Stimulated activated CD4-positive, alpha-beta T cell treated with anti-CD3 and anti-CD28 coated beads, Interleukin-4, amount 100 ng/mL, for 1 hour (primary cell): ENCODE measurements around the gene RAB25.

Experiments
- DNase-seq: peaks from one replicate; pipeline ENCODE4 v3.0.0-alpha.2; 2020

RAB25 gene

DNA sequence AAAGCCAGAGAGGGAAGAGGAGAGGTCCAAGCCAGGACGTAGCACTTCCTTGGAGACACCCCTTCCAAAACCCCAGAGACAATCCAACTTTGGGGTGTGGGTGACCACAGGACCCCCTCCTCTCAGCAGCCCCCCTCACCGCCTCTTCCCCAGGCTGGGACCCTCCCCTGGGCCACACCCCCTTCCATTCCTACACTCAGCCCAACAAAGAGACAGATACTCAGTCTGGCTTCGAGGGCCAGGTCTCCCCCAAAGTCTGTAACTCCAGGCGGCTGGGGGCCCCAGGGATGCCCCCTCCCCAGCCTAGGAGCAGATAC, 19.9 kb downstream of the RAB25 start:
- no peak for DNase-seq

- no peak for DNase-seq
Observed at GRCh38 chr1:156081180-156081916, 20.4 kb downstream of the RAB25 start.

DNA sequence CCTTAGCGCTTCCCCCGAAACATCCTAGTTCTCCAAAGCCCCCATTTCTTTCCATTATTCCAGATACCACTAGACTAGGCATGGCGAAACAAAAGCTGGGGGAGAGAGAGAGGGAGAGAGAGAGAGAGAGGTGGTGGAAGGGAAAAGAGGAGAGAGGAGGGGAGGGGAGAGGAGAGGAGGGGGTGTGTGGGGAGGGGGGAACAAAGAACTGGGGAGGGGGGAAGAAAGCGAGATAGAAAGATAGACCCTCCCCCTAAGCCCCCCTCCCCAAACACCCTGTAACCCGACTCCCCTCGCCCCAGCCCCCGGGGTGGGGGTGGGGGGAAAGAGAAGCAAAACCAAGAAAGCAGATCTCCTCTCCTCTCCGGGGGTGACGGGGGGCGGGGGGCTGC, 21.0 kb downstream of the RAB25 start:
- DNase-seq, result no peak

- DNase-seq, result peak; percentile 66
Observed at GRCh38 chr1:156082309-156083091, 21.5 kb downstream of the RAB25 start, which contains the start of gene MEX3A. TSS of gene MEX3A (minus strand) at chr1:156082465. CDS start at chr1:156081998, 467 bp downstream.

GRCh38 chr1:156083800-156084790, 23.1 kb downstream of the RAB25 start:
- DNase-seq, result no peak

DNA sequence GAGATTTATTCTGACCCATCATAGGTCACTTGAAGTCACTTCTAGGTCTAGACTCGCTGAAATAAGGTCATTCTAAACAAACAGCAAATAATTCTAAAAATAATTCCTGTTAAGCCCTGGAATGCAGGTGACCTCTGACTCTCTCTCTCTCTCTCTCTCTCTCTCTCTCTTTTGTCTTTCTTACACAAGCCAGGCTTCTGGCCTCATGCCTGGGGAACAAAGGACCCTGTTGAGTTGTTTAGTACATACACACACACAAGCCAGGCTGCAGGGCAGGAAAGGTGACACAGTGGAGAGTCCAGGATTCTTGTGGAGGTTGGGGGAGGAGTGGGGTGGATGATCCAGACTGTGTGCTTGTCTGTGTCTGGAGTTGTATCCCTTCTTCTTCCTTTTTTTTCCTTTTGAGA, 25.3 kb downstream of the RAB25 start:
- DNase-seq, result no peak

DNA sequence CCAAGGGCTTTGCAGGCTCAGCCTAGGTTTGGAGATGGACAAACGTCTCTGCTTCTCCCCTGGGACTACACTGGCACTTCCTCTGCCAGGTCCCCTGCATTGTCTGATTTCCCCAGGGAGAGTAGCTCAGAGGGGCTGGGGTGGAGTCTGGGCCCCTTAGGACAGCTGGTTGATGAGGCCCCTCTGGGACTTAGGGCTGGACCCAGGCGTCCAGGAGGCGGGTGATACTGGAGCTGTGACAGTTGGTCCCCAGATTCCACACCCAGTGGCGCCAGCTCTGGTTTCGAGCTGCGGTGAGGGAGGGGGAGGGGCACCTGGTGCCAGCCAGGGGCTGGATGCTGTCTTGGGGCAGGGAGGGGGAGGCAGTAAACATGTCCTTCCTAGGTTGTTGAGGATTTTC, 28.7 kb downstream of the RAB25 start:
- DNase-seq, result no peak

- no peak for DNase-seq
Observed at GRCh38 chr1:156090138-156090839, 29.3 kb downstream of the RAB25 start.

DNA sequence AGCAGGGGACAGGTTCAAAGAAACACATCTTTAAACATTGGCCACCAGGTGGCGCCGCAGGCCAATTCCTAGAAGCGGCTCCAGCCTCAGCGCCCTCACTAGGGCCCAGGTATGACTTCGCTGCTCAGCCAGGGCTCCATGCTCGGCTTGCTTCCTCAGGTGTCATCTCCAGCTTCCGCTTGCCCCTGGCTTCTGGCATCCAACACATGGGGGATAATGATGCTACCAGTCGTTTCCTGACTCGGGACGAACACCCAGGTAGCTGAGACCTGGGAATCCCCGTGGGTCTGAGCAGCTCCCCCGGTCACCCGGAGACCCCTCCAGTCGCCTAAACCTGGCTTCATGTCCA, 29.9 kb downstream of the RAB25 start:
- peak; percentile 91 for DNase-seq

DNA sequence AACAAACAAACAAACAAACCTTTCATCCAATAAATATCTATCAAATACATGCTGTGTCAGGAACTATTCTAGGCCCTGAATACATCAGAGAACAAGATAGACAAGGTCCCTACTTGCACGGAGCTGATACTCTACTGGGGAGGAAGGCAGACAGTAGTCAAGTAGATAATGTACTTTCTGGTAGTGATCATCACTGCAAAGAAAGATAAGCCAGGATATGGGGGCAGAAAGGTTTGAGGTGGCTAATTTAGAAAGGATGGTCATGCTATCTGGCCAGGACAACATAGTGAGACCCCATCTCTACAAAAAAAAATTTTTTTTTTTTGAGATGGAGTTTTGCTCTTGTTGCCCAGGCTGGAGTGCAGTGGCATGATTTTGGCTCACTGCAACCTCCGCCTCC, 30.6 kb downstream of the RAB25 start:
- DNase-seq, result no peak

DNA sequence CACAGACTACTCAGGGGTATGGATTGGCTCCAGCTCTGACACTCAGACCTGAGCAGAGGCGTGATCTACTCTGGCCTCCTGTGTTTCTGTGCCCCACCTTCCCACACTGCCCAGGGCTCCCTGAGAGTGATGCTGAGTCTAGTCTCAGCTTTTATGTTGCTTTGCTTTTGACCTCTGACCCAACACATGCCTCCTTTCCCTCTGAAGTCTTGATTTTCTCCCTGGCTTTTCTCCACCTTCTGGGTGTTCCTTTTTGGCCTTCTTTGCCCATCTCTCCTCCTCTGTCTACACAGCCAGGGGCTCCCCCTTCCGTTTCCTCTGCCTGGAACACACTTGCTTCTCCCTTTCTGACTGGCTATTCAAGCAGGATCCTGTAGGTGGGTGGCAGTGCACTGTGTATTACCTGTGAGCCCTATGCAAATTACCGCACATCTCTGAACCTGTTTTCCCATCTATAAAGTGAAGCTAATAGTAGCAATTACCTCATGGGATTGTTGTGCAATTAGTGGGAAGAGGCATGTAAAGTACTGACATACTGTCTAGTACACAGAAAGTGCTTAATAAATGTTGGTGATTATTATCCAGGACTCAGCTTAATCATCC, 35.0 kb downstream of the RAB25 start:
- no peak for DNase-seq

DNA sequence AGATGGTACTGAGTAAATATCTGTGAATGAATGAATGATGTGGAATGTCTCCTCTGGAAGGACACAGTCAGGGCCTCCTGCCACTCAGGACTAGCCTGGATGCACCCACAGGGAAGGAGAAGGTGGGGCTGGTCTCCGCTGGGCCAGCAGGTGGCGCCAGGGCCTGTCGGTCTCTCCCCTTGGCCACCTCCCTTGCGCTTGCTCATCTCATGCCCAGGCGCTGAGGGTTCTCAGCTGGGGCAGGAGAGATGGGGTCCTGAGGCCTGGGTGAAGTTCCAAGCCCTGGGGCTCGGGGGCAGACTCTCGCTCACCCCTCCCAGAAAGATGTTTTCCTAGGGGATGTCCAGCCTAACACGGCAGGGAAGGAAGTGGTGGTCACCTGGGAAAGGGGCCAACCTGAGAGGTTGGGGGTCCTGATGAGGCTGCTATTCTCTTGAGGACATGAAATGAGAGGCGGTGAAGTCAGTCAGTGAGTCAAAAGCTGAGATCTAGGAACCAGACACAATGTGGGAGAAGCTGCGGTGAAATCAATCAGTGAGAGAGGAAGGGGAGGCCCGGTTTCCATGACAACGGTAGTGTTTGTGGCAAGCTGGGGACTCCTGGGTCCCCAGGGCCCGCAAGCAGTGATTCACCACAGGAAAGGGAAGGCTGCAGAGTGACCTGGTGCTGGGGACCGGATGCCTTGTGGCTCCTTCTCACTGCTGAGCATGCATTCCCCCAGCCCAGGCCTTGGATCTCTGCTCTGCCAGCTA, 35.9 kb downstream of the RAB25 start:
- peak; percentile 86 for DNase-seq

DNA sequence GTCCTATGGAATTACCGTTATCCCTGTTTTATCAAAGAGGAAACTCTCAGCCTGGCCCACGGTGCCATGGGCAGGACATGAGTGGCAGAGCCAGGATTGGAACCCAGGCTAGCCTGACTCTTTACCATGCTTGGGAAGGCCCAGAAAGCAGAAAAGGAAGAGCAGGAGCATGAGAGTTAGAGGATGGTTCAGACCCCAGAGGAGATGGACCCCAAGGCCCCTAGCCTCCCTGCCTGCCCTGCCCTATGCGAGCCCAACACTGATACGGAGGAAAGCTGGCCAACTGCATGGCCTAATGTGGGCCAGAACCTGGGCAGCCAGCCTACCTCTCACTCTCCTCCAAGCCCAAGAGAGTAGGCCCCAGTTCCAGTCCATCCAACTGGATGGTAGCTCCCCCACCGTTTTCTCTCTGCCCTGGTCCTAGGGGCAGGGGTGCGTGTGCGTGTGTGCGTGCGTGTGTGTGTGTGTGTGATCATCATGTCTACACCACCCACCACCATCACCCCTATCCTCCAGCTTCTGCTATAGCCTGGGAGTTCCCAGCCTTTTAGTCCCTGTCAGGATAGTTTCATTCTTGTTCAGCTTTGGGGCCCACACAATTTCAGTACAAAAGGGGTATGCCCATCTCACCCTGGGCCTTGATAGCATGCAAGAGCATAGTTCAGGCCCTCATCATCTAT, 36.7 kb downstream of the RAB25 start:
- peak; percentile 54 for DNase-seq

DNA sequence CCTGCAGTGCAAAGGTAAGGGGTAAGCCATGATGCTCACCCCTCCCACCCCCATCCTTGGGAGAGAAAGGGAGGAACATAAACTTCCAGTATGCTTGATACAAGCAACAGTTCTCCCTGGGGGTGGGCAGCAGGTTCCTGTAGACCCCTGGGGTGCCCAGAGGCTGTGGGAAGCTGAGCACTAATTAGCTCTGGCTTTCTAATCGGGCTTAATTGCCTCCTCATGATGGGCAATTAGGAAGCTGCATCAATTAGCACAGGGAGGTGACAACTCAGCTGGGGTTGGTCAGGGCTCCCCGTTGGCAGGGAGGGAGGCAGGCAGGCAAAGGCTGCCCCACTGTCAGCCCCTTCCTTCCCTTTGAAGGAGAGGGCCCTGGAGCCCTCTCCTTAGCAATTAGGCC, 37.8 kb downstream of the RAB25 start:
- DNase-seq, result no peak

DNA sequence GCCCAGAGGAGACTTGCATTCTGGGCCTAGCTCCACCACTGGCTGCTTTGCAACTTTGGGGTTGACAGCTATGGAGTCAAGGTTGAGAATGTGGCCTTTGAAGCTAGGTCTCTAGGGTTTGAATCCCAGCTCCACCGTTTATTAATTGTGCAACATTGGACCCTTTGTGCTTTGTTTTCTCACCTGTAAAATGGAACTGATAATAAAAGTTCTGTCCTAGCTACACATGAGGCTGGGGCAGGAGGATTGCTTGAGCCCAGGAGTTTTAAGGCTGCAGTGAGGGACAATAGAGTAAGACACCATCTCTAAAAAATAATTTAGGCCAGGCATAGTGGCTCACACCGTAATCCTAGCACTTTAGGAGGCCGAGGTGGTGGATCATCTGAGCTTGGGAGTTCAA, 38.3 kb downstream of the RAB25 start:
- DNase-seq, result no peak

- no peak for DNase-seq
Observed at GRCh38 chr1:156100205-156100995, 39.4 kb downstream of the RAB25 start.

DNA sequence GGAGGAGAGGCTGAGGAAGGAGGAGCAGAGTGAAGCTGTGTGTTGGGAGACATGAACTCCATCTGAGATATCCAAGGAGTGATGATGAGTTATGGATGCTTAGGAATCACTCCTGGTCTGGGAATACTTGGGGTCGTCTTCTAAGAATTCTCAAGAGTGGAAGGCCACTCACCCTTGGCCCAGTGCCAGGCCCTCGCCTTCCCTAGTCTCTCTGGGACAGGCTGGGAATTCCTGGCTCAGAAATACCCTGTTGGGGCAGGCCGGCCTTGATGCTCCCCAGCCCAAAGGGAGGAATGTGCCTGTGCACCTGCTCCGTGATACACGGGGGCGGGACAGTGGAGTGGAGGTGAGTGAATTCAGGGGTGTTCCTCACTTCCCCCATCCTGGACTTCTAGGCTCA, 40.9 kb downstream of the RAB25 start:
- DNase-seq, result no peak

DNA sequence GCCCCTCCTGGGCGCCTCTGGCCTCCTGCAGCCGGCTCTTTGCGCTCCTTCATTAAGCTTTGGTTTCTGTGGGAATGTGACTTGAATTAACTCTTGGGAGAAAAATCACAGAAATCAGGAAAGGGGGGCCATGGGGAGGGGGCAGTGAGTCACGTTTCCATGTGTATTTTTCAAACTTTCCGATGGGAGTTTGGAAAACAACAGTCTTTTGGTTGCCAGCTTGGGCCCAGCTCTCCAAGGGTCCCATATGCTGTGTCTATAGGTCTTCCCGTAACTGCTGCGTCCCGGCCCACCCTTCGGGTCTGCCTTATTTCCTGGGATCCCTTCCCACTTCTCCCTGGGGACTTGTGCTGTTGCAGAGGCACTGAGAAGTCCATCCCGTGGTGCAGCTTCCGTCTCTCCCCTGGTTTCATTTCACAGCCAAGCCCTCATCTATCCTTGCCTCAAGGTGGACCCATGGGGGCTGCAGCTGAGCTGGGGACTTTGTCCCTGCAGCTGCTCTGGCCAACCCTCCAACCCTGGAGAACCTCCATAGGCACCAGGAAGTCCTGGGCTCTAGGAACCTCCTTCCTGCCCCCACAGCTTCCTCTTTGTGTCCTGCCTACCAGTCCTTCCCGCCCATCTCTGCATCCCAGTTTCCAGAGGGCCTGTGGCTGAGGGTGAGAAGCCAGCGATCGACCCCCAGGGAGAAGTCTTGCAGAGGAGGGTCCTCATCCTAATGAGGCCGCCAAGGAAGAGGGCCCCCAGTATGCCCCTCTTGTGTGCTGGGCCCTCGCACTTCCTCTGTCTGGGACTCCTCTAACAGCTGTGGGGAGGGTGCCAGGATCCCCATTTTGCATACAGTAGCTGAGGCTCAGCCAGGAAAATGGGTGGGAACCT, 41.9 kb downstream of the RAB25 start:
- no peak for DNase-seq

- DNase-seq, result peak; percentile 43
Observed at GRCh38 chr1:156103521-156103947, 42.6 kb downstream of the RAB25 start.
